LNCAP (cell line): ENCODE data around the gene ELMO2.

ENCODE experiments used
- TF ChIP-seq, protein P1 (sequence below): fragments of 450-650 bp; IDR thresholded peaks from 2 replicates; pipeline ENCODE4 v1.5.1; 2017; ENCODE audit warnings: mild to moderate bottlenecking

ELMO2 gene, protein sequence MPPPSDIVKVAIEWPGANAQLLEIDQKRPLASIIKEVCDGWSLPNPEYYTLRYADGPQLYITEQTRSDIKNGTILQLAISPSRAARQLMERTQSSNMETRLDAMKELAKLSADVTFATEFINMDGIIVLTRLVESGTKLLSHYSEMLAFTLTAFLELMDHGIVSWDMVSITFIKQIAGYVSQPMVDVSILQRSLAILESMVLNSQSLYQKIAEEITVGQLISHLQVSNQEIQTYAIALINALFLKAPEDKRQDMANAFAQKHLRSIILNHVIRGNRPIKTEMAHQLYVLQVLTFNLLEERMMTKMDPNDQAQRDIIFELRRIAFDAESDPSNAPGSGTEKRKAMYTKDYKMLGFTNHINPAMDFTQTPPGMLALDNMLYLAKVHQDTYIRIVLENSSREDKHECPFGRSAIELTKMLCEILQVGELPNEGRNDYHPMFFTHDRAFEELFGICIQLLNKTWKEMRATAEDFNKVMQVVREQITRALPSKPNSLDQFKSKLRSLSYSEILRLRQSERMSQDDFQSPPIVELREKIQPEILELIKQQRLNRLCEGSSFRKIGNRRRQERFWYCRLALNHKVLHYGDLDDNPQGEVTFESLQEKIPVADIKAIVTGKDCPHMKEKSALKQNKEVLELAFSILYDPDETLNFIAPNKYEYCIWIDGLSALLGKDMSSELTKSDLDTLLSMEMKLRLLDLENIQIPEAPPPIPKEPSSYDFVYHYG

DNA sequence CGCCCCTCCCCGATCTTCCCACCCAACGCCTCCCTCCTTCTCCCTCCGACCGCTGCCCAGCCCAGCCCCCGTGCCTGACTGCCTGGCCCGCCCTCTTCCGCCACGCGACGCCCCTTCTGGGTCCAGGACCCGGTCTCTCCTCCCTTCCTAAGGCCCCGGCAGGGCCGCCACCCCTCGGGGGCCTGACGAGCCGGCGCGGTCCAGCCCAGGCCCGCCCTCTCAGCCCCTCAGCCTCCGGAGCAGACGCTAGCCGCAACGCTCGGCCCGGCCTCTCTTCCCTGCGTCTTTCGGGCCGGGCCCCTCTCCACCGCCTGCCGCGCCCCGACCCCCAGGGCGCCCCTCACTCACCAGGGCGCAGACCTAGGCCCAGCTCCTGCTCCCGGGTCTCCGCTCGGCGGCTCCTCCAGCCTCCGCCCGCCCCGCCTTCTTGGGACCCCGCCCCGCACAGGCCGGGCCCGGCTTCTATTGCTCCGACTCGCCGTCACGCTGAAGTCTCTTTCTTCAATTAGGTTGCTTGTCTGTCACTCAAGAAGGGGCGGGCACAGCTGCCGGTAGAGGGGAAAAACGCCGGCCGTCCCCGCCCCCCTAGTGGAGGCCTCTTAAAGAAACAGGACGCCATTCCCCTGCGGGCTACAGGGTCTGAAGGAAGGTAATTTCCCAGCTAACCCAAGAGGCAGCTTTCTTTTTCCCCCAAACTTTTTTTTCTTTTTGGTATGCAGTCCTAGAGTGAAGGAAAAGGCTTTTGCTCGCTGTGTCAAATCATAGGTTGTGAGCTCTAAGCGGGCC, at the start of gene ELMO2:
ELMO2 (minus strand) TSS at position 416 of the 786 bp plus-strand sequence. CDS start 12,133 bp downstream, outside the sequence.
- TF ChIP-seq, protein P1, sequence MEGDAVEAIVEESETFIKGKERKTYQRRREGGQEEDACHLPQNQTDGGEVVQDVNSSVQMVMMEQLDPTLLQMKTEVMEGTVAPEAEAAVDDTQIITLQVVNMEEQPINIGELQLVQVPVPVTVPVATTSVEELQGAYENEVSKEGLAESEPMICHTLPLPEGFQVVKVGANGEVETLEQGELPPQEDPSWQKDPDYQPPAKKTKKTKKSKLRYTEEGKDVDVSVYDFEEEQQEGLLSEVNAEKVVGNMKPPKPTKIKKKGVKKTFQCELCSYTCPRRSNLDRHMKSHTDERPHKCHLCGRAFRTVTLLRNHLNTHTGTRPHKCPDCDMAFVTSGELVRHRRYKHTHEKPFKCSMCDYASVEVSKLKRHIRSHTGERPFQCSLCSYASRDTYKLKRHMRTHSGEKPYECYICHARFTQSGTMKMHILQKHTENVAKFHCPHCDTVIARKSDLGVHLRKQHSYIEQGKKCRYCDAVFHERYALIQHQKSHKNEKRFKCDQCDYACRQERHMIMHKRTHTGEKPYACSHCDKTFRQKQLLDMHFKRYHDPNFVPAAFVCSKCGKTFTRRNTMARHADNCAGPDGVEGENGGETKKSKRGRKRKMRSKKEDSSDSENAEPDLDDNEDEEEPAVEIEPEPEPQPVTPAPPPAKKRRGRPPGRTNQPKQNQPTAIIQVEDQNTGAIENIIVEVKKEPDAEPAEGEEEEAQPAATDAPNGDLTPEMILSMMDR = no peak

- TF ChIP-seq, protein P1 = no peak
Measured at GRCh38 chr20:46455729-46456128, 49.3 kb upstream of the ELMO2 start.

GRCh38 chr20:46446851-46447250, 40.4 kb upstream of the ELMO2 start:
- TF ChIP-seq, protein P1 = no peak

- TF ChIP-seq, protein P1 = no peak
Measured at GRCh38 chr20:46439837-46440236, 33.4 kb upstream of the ELMO2 start.

- TF ChIP-seq, protein P1 = peak; percentile 48
Measured at GRCh38 chr20:46438156-46438750, 31.8 kb upstream of the ELMO2 start.

- TF ChIP-seq, protein P1 = no peak
Measured at GRCh38 chr20:46435146-46435545, 28.7 kb upstream of the ELMO2 start.

DNA sequence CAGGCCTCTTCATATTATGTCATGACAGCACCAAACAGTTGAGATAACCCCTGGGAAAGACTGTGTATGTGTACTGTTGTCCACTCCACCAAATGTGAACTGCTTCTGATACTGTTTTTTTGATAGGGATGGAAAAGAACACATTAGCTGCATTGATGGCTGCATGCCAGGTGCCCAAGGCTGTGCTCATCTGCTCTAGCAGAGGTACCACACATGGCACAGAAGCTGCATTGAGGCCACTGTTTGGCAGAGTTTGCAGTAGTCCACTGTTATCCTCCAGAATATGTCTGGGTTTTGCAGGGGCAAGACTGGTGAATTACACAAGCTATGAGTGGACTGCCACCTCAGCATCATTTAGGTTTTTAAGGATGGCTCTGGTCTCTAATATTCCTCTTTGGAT, 28.2 kb upstream of the ELMO2 start:
- TF ChIP-seq, protein P1 = no peak
